Measurements from ENCODE around the gene NUCB1. TPM values are rescaled to one million over a fixed set of nuclear protein-coding genes. Genes with fewer than 3 reads are reported as not detected.
A peak's percentile ranks its signal among the peaks of the same experiment; 100 is the strongest.

NUCB1 gene
- total and polyA plus RNA-seq, 9 of the 15 experiments (the other 6 are each of a cell fraction or from before 2014, with no cell fraction given), result 3.1 to 153 (median 71.7) TPM

DNA sequence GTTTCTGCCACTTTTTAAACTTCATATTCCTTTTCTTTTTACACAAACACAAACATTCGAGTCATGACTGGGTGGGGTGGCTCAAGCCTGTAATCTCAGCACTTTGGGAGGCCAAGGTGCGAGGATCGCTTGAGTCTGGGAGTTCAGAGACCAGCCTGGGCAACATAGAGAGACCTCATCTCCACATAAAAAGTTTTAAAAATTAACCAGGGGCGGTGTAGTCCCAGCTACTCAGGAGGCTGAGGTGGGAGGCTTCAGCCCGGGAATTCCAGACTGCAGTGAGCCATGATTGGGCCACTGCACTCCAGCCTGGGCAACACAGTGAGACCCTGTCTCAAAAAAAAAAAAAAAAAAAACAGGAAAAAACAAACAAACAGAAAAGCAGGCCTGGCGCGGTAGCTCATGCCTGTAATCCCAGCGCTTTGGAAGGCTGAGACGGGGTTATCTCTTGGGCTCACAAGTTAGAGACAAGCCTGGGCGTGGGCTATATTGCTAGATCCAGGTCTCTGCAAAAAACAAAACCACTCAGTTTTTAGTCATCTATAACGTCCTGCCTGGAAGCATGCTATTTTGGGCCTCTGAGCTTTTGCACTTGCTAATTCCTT lies 54.0 kb downstream of the NUCB1 start (continued):
- TF ChIP-seq, protein P1, sequence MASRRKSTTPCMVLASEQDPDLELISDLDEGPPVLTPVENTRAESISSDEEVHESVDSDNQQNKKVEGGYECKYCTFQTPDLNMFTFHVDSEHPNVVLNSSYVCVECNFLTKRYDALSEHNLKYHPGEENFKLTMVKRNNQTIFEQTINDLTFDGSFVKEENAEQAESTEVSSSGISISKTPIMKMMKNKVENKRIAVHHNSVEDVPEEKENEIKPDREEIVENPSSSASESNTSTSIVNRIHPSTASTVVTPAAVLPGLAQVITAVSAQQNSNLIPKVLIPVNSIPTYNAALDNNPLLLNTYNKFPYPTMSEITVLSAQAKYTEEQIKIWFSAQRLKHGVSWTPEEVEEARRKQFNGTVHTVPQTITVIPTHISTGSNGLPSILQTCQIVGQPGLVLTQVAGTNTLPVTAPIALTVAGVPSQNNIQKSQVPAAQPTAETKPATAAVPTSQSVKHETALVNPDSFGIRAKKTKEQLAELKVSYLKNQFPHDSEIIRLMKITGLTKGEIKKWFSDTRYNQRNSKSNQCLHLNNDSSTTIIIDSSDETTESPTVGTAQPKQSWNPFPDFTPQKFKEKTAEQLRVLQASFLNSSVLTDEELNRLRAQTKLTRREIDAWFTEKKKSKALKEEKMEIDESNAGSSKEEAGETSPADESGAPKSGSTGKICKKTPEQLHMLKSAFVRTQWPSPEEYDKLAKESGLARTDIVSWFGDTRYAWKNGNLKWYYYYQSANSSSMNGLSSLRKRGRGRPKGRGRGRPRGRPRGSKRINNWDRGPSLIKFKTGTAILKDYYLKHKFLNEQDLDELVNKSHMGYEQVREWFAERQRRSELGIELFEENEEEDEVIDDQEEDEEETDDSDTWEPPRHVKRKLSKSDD (conservative IDR thresholded peaks at IDR 0.05; ENCODE audit: low read length), result no peak
- TF ChIP-seq CC2D1A (IDR thresholded peaks at IDR 0.05) (0 out of 2 replicates have a peak, but pooled peaks have one; percentile 38), ZNF408 (CRISPR knock-in tag; IDR thresholded peaks at IDR 0.05; ENCODE audit: low read depth) (no peak), SMAD4 (CRISPR knock-in tag; conservative IDR thresholded peaks at IDR 0.05) (no peak), RBFOX2 (IDR thresholded peaks at IDR 0.05; ENCODE audit: low read depth, low read length) (no peak), POLR2G (IDR thresholded peaks at IDR 0.05; ENCODE audit: low read depth, low read length) (no peak), POLR3G (IDR thresholded peaks at IDR 0.05; ENCODE audit: extremely low read depth, insufficient read length, insufficient replicate concordance) (no peak), CXXC5 (CRISPR knock-in tag; IDR thresholded peaks at IDR 0.05) (no peak), KLF6 (CRISPR knock-in tag; IDR thresholded peaks at IDR 0.05; ENCODE audit: borderline replicate concordance) (no peak), CBX2 (IDR thresholded peaks at IDR 0.05; ENCODE audit: insufficient read depth, low read length, poor library complexity, severe bottlenecking) (no peak), HNRNPLL (IDR thresholded peaks at IDR 0.05; ENCODE audit: low read depth, low read length, poor library complexity, severe bottlenecking) (no peak), U2AF2 (optimal IDR thresholded peaks at IDR 0.05; ENCODE audit: low read depth, low read length) (no peak), TAF1 (IDR thresholded peaks at IDR 0.05; ENCODE audit: control insufficient read depth, extremely low read depth, insufficient read depth, low read length, severe bottlenecking) (no peak), MEF2D (tag; conservative IDR thresholded peaks at IDR 0.05; ENCODE audit: low read depth) (peak; percentile 68), ZNF174 (CRISPR knock-in tag; IDR thresholded peaks at IDR 0.05) (no peak), NCOA6 (IDR thresholded peaks at IDR 0.05) (no peak), TSC22D4 (tag; IDR thresholded peaks at IDR 0.05) (no peak), ZNF41 (CRISPR knock-in tag; conservative IDR thresholded peaks at IDR 0.05) (no peak), ELF2 (CRISPR knock-in tag; IDR thresholded peaks at IDR 0.05) (no peak)
- TF ChIP-seq, protein P2, sequence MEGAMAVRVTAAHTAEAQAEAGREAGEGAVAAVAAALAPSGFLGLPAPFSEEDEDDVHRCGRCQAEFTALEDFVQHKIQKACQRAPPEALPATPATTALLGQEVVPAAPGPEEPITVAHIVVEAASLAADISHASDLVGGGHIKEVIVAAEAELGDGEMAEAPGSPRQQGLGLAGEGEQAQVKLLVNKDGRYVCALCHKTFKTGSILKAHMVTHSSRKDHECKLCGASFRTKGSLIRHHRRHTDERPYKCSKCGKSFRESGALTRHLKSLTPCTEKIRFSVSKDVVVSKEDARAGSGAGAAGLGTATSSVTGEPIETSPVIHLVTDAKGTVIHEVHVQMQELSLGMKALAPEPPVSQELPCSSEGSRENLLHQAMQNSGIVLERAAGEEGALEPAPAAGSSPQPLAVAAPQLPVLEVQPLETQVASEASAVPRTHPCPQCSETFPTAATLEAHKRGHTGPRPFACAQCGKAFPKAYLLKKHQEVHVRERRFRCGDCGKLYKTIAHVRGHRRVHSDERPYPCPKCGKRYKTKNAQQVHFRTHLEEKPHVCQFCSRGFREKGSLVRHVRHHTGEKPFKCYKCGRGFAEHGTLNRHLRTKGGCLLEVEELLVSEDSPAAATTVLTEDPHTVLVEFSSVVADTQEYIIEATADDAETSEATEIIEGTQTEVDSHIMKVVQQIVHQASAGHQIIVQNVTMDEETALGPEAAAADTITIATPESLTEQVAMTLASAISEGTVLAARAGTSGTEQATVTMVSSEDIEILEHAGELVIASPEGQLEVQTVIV (CRISPR knock-in tag; IDR thresholded peaks at IDR 0.05; ENCODE audit: borderline replicate concordance), result no peak
- TF ChIP-seq, protein P3, sequence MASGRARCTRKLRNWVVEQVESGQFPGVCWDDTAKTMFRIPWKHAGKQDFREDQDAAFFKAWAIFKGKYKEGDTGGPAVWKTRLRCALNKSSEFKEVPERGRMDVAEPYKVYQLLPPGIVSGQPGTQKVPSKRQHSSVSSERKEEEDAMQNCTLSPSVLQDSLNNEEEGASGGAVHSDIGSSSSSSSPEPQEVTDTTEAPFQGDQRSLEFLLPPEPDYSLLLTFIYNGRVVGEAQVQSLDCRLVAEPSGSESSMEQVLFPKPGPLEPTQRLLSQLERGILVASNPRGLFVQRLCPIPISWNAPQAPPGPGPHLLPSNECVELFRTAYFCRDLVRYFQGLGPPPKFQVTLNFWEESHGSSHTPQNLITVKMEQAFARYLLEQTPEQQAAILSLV (tag; IDR thresholded peaks at IDR 0.05), result no peak
